SU-DHL-6 (cell line): ENCODE results near the gene SAFB.

Source experiments
- H2AFZ ChIP-seq: fragments of 200-600 bp; sonication (generic); 2 replicates; pipeline ENCODE4 v1.6.1; 2014; ENCODE audit warnings: low read depth, mild to moderate bottlenecking, moderate library complexity, mixed read lengths, antibody characterized with exemption, low read length; ENCODE audit not compliant: severe bottlenecking
- H3F3A ChIP-seq: fragments of 200-600 bp; shearing (Covaris generic); 2 replicates; pipeline ENCODE4 v1.6.0; 2016; ENCODE audit warnings: antibody characterized with exemption, mild to moderate bottlenecking; ENCODE audit not compliant: insufficient read depth
- H3K27ac ChIP-seq: fragments of 200-600 bp; sonication (generic); 2 replicates; pipeline ENCODE4 v1.5.1; 2016; ENCODE audit warnings: low read depth, mild to moderate bottlenecking, low read length, moderate library complexity, mixed read lengths
- H3K27me3 ChIP-seq: fragments of 200-600 bp; sonication (generic), shearing (Covaris generic); 2 replicates; pipeline ENCODE4 v1.6.0; 2014; ENCODE audit warnings: mild to moderate bottlenecking, low read length
- H3K36me3 ChIP-seq: fragments of 200-600 bp; sonication (generic); 2 replicates; pipeline ENCODE4 v1.6.1; 2014; ENCODE audit warnings: mild to moderate bottlenecking, low read length, mixed read lengths
- H3K4me2 ChIP-seq: fragments of 300-600, 200-600 bp; shearing (Covaris generic), sonication (generic); 2 replicates; pipeline ENCODE4 v1.6.0; 2014; ENCODE audit warnings: low read length, low read depth, mild to moderate bottlenecking; ENCODE audit not compliant: poor library complexity, severe bottlenecking
- H3K4me3 ChIP-seq: fragments of 200-600 bp; sonication (generic); 2 replicates; pipeline ENCODE4 v1.5.1; 2014; ENCODE audit warnings: antibody characterized with exemption, low read length, mild to moderate bottlenecking, mixed read lengths; ENCODE audit not compliant: insufficient read depth, poor library complexity, severe bottlenecking
- H3K79me2 ChIP-seq: fragments of 200-600 bp; sonication (generic); 2 replicates; pipeline ENCODE4 v1.6.1; 2014; ENCODE audit warnings: mild to moderate bottlenecking, low read length, moderate library complexity; ENCODE audit not compliant: insufficient read depth
- H3K9ac ChIP-seq: fragments of 200-600 bp; sonication (generic); 2 replicates; pipeline ENCODE4 v1.7.0; 2014; ENCODE audit warnings: mild to moderate bottlenecking, low read length
- H3K9me2 ChIP-seq: fragments of 200-600 bp; sonication (generic); replicated peaks from 2 replicates; pipeline ENCODE4 v1.6.1; 2014; ENCODE audit warnings: low read length; ENCODE audit not compliant: insufficient read depth
- H3K9me3 ChIP-seq: fragments of 200-600 bp; sonication (generic); 2 replicates; pipeline ENCODE4 v1.6.1; 2014; ENCODE audit warnings: low read length, mixed read lengths; ENCODE audit not compliant: insufficient read depth
- H4K20me1 ChIP-seq: fragments of 200-600 bp; sonication (generic); 2 replicates; pipeline ENCODE4 v1.6.1; 2014; ENCODE audit warnings: low read depth, mild to moderate bottlenecking, antibody characterized with exemption, low read length, moderate library complexity, mixed read lengths
- EZH2phosphoT487 ChIP-seq: fragments of 200-600 bp; sonication (generic), shearing (Covaris generic); conservative IDR thresholded peaks from 2 replicates; pipeline ENCODE4 v1.6.1; 2018; ENCODE audit warnings: mild to moderate bottlenecking, antibody characterized with exemption, low read length, moderate library complexity, mixed read lengths
- TF ChIP-seq, protein P1 (sequence below): fragments of 200-600 bp; sonication (generic); IDR thresholded peaks from one replicate; pipeline ENCODE4 v1.5.1; 2017; ENCODE audit warnings: antibody characterized with exemption, mild to moderate bottlenecking, low read length, moderate library complexity; ENCODE audit not compliant: insufficient read depth, poor library complexity, severe bottlenecking

SAFB gene

GRCh38 chr19:5623397-5624017 lies 624 bp downstream of the SAFB start:
- Histone ChIP-seq H3K79me2 (peaks cover 97% of the 10 kb centered on the region), H3K27ac (peak overlapping the region; percentile 76), H3K9ac (peak overlapping the region; percentile 95), H3K4me2 (peak overlapping the region; percentile 82), H3K36me3 (peaks cover 31% of the 10 kb centered on the region), H3K9me2 (no peaks in the 10 kb centered on the region), H3F3A (0 out of 2 replicates have a peak, but pooled peaks cover 3% of the 10 kb centered on the region), H2AFZ (peak overlapping the region; percentile 57), H3K9me3 (no peaks in the 10 kb centered on the region), H4K20me1 (peaks cover 23% of the 10 kb centered on the region), H3K4me3 (peak overlapping the region; percentile 94), H3K27me3 (no peaks in the 10 kb centered on the region)
- TF ChIP-seq, protein P1, sequence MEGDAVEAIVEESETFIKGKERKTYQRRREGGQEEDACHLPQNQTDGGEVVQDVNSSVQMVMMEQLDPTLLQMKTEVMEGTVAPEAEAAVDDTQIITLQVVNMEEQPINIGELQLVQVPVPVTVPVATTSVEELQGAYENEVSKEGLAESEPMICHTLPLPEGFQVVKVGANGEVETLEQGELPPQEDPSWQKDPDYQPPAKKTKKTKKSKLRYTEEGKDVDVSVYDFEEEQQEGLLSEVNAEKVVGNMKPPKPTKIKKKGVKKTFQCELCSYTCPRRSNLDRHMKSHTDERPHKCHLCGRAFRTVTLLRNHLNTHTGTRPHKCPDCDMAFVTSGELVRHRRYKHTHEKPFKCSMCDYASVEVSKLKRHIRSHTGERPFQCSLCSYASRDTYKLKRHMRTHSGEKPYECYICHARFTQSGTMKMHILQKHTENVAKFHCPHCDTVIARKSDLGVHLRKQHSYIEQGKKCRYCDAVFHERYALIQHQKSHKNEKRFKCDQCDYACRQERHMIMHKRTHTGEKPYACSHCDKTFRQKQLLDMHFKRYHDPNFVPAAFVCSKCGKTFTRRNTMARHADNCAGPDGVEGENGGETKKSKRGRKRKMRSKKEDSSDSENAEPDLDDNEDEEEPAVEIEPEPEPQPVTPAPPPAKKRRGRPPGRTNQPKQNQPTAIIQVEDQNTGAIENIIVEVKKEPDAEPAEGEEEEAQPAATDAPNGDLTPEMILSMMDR: no peak
- TF ChIP-seq EZH2phosphoT487: no peak

DNA sequence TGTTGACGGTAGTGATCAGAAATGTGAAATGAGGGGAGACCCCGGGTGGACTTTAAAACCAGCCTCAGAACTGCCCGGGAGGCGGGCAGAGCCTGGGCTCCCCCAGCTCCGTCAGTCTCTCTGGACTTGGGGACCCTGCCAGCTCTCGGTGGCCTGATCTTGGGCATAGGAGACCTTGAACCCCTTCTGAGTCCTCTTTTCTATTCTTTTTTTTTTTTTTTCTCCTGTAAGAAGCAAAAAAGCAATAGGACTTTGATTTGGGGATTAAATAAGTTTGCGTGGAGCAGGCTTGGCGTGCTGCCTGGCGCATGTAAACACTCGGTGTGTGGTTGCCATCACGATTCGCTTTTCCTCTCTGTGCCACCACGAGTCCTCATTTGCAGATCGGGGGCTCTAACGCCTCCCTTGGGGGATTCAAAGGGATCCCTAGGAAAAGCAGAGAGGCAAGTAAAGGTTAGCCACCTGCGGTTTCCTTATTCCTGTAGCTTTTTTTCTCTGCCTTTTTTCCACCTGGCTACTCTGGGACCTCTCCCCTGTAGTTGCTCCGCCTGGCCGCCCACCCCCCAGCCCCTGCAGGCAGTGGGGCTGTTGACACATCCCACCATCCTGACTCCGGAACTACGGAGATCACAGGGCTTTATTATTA lies 1.3 kb downstream of the SAFB start:
- H3K36me3 ChIP-seq: peaks cover 31% of the 10 kb centered on the region
- peaks cover 97% of the 10 kb centered on the region for H3K79me2 ChIP-seq
- peaks cover 28% of the 10 kb centered on the region for H4K20me1 ChIP-seq

GRCh38 chr19:5624741-5625278 lies 1.9 kb downstream of the SAFB start:
- H3K27ac ChIP-seq: no peak overlapping the region
- H3K9me3 ChIP-seq: no peaks in the 10 kb centered on the region
- 0 out of 2 replicates have a peak, but pooled peaks cover 9% of the 10 kb centered on the region for H3F3A ChIP-seq
- peaks cover 97% of the 10 kb centered on the region for H3K79me2 ChIP-seq
- no peak overlapping the region for H2AFZ ChIP-seq
- peak overlapping the region; percentile 82 for H3K4me2 ChIP-seq
- H3K27me3 ChIP-seq: no peaks in the 10 kb centered on the region
- H3K9ac ChIP-seq: peak overlapping the region; percentile 95
- peak overlapping the region; percentile 94 for H3K4me3 ChIP-seq
- no peak for TF ChIP-seq EZH2phosphoT487
- TF ChIP-seq, protein P1: no peak
- peaks cover 35% of the 10 kb centered on the region for H4K20me1 ChIP-seq
- no peaks in the 10 kb centered on the region for H3K9me2 ChIP-seq
- peaks cover 34% of the 10 kb centered on the region for H3K36me3 ChIP-seq

More for the DNA sequence above, 1.3 kb downstream of the SAFB start:
- H3K9ac ChIP-seq: peak overlapping the region; percentile 95
- H3F3A ChIP-seq: 0 out of 2 replicates have a peak, but pooled peaks cover 7% of the 10 kb centered on the region
- H3K4me3 ChIP-seq: peak overlapping the region; percentile 94
- H3K9me3 ChIP-seq: no peaks in the 10 kb centered on the region
- H3K27ac ChIP-seq: peak overlapping the region; percentile 76
- H3K4me2 ChIP-seq: peak overlapping the region; percentile 82
- no peak overlapping the region for H2AFZ ChIP-seq
- TF ChIP-seq EZH2phosphoT487: no peak
- TF ChIP-seq, protein P1: no peak
- H3K9me2 ChIP-seq: no peaks in the 10 kb centered on the region
- no peaks in the 10 kb centered on the region for H3K27me3 ChIP-seq
